Measurements from ENCODE around the gene MRPL37.
"Not testable (repeated sequence)": the region's sequence is repeated elsewhere in the genome, so short reads cannot be mapped to it uniquely, and the experiment has no call there.

MRPL37 gene

DNA sequence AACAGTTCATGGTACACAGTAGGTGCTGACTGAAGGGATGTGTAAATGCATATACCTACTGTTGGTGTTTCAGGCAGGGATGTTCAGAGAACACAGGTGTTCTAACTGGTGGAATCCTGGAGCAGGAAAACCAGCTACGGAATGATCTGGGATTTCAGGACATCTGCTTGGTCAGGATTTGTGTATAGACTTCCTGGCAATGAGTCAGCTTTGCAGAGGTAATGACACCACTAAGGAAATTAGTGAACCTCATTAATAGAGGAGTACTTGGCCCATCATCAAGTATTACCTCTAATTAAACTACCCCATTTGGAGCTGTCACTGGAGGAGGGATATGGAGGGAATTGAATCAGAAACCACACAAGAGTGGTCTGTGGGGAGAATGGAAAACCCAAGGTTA is 7.3 kb downstream of the MRPL37 start (continued):
- TF ChIP-seq ZFP3 (CRISPR knock-in tag; IDR thresholded peaks at IDR 0.05) (no peak), BACH2 (CRISPR knock-in tag; IDR thresholded peaks at IDR 0.05; ENCODE audit: borderline replicate concordance) (no peak)

DNA sequence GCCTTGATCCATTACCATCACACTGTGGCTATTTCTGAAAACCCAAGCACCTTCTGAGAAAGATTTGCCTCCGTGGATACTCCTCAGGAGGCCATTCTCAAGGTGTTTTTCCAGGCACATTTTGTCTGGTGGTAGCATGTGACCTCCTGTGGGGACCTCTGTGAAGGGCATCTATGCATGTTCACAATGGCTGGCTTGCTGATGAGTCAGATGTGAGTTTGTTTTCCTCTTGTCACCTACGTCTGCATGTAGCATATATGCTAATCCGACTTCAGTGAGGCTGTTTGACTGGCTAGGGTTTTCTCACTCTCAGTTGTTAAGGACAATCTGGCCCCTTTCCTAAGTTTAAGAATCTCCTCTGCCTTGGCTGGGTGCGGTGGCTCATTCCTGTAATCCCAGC is 7.9 kb downstream of the MRPL37 start:
- not testable (repeated sequence) for ATAC-seq

DNA sequence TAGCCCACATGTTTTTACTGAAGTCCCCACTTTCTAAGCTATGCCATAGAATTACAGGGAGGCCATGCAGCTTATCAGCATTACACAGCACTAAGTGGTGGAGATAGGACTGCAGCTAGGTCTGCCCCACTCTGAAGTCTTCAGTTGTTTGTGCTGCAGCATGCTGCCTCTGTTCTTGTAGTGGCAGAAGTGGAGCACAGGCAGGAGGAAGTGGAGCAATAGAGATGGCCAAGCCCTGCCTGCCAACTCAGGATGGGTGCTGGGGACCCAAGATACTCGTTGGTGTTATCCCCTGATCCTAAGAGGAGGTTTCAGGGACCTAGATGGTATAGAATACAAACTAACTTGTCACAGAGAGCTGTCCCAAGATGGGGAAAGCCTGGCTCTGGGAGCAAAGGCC is 12.9 kb downstream of the MRPL37 start:
- TF ChIP-seq TCF4 (CRISPR knock-in tag; IDR thresholded peaks at IDR 0.05; ENCODE audit: borderline replicate concordance) (no peak), ZNF8 (CRISPR knock-in tag; IDR thresholded peaks at IDR 0.05) (no peak), ISL1 (CRISPR knock-in tag; IDR thresholded peaks at IDR 0.05) (no peak), OSR1 (CRISPR knock-in tag; IDR thresholded peaks at IDR 0.05) (no peak), ZNF565 (CRISPR knock-in tag; conservative IDR thresholded peaks at IDR 0.05; ENCODE audit: low read depth) (no peak), TOX (CRISPR knock-in tag; IDR thresholded peaks at IDR 0.05; ENCODE audit: borderline replicate concordance) (no peak), RARB (CRISPR knock-in tag; IDR thresholded peaks at IDR 0.05) (no peak), ZC3H10 (CRISPR knock-in tag; IDR thresholded peaks at IDR 0.05) (no peak), POU6F1 (CRISPR knock-in tag; IDR thresholded peaks at IDR 0.05; ENCODE audit: borderline replicate concordance, low read depth) (no peak)
- no peak for ATAC-seq

GRCh38 chr1:54215523-54215922 is 15.6 kb downstream of the MRPL37 start:
- TF ChIP-seq POU6F1 (CRISPR knock-in tag; IDR thresholded peaks at IDR 0.05; ENCODE audit: borderline replicate concordance, low read depth) (no peak), CSRNP3 (CRISPR knock-in tag; IDR thresholded peaks at IDR 0.05) (no peak), ARNTL (CRISPR knock-in tag; IDR thresholded peaks at IDR 0.05; ENCODE audit: borderline replicate concordance, low read depth) (no peak), ZNF8 (CRISPR knock-in tag; IDR thresholded peaks at IDR 0.05) (no peak), ESRRG (CRISPR knock-in tag; IDR thresholded peaks at IDR 0.05) (no peak), ZFP30 (CRISPR knock-in tag; IDR thresholded peaks at IDR 0.05) (no peak), ZC3H10 (CRISPR knock-in tag; IDR thresholded peaks at IDR 0.05) (no peak), ZNF70 (CRISPR knock-in tag; IDR thresholded peaks at IDR 0.05) (no peak), CSDC2 (CRISPR knock-in tag; IDR thresholded peaks at IDR 0.05) (no peak), TSHZ2 (CRISPR knock-in tag; IDR thresholded peaks at IDR 0.05) (no peak), TOX (CRISPR knock-in tag; IDR thresholded peaks at IDR 0.05; ENCODE audit: borderline replicate concordance) (no peak)
- TF ChIP-seq, protein P1, sequence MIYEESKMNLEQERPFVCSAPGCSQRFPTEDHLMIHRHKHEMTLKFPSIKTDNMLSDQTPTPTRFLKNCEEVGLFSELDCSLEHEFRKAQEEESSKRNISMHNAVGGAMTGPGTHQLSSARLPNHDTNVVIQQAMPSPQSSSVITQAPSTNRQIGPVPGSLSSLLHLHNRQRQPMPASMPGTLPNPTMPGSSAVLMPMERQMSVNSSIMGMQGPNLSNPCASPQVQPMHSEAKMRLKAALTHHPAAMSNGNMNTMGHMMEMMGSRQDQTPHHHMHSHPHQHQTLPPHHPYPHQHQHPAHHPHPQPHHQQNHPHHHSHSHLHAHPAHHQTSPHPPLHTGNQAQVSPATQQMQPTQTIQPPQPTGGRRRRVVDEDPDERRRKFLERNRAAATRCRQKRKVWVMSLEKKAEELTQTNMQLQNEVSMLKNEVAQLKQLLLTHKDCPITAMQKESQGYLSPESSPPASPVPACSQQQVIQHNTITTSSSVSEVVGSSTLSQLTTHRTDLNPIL (CRISPR knock-in tag; IDR thresholded peaks at IDR 0.05; ENCODE audit: low read depth) = no peak
- no peak for ATAC-seq
